GM03348 (cell line): ENCODE measurements around the gene OR2J1.
A peak's percentile ranks its signal among the peaks of the same experiment; 100 is the strongest.
"Not testable (repeated sequence)": the region's sequence is repeated elsewhere in the genome, so short reads cannot be mapped to it uniquely, and the experiment has no call there.

Experiments used
- DNase-seq: peaks from one replicate; pipeline ENCODE4 v3.0.0; 2012; ENCODE audit warnings: low spot score

The OR2J1 gene

DNA sequence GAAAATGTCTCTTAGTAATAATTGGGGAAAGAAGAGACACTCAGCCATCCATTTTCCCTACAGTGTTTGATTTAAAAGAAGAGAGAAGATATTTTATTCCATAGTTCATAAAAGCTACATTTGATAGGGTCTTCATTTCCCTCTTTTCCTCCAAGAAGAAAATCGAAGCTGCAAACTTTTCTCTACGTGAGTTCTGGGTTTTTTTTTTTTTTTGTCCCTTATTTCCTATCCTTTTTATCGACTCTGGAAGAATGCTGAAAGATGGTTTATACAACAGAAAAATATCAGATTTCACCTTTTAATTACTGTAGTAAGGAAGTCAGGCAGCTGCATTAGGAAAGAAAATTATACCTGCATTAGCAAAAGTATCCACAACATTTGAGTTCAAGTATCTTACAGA lies at the start of gene OR2J1:
TSS of gene OR2J1 (plus strand) at position 301 of the 400 bp plus-strand sequence. CDS start 1,453 bp downstream, outside the sequence.
- no peak for DNase-seq

DNA sequence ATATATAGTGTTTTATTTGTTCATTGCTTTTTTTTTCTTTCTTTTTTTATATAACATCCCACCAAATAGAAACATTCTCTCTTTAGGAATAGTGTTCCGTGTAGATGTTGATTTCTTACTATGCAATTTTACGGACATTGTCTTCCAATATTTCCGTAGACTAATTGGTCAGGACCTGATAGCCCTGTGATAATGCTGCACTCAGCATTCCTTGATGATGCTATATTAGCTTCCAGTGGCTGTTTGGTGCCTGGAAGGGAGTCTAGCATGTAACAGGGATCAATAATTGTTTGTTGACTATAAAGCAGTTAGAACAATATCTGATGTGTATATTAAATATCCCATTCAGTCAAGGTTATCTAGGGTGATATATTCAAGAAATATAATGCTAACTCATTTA lies 47.6 kb upstream of the OR2J1 start:
- no peak for DNase-seq

DNA sequence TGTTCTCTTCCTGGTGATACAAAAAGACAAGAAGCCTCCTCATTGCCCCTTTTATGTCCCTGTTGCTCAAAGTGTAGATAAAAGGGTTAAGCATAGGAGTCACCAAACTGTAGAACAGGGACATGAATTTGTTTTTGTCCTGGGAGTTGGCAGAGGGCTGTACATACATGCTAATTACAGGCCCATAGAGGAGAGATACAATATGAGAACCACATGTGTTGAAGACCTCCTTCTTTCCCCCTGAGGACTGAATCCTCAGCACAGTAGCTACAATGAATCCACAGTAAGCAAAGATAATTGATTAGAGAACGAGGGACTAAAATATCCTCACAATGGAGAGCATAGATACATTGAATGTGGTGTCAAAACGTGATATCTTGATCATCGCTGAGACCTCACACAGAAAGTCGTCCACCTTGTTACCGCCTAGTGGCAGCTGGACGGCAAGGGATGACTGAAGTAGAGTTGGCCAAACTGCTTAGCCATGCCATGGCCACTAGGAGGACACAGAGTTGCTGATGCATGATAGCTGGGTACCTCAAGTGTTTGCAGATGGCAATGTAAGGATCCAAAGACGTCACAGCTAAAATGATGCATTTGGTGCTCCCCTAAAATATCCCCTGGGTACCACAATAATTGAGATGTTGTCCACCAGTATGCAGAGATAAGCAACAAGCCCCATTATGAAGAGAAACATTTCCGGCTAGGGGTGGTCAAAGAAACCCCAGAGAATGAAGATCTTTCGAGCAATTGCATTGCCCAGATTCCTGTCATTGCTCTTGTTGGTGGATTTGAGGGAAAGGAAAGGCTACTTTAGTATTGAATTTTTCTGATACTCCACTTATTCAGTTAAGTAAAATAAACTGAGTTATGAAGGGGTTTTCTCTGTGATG lies 27.2 kb upstream of the OR2J1 start:
- DNase-seq = peak; percentile 8

DNA sequence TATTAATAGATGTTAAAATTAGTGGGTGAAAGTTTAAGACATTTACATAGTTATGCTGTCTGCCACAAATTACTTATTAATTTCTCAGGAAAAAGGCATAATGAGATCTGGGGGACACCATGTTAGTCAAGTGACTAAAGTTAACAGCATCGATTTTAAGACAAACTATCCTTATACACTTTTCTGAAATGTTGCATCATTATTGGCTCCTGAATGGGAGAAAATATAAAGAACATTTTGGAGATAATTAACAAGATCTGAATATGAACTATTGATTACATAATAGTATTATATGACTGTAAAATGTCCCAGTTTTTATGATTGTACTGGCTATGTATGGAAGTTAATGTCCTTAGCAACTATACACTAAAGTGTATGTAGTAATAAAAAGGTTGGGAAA lies 20.1 kb upstream of the OR2J1 start:
- DNase-seq = no peak

DNA sequence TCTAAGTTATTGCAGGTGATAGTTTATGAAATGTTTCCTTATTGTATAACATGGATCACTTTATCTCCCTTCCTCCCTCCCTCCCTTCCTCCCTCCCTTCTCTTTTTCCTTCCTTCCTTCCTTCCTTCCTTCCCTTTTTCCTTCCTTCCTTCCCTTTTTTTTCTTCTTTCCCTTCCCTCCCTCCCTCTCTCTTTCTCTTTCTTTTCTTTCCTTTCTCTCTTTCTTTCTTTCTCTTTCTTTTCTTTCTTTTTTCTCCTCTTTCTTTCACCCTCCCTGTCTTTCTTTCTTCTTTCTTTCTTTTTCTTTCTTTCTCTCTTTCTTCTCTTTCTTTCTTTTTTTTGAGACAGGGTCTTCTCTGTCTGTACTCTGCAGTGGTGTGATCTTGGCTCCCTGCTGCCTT lies 18.0 kb upstream of the OR2J1 start:
- DNase-seq = no peak

DNA sequence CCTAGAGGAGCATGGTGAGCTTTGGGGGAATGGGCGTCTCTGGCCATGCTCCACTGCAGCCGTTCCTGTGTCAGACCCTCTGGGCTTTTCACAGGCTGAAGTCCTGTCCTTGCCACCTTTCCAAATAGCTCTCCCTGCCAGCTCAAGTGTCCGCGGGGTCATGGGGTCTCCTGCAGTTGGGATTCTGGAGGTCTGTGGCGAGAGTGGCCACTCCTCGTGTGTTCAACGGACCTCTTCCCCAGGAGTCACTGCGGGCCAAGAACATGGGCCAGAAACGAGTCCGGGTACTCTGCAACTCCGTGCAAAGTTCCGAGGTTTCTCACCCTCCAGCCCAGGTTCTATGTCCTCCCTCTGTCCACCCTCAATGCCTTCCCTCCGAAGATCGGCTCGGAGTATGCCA lies 16.8 kb upstream of the OR2J1 start:
- no peak for DNase-seq

DNA sequence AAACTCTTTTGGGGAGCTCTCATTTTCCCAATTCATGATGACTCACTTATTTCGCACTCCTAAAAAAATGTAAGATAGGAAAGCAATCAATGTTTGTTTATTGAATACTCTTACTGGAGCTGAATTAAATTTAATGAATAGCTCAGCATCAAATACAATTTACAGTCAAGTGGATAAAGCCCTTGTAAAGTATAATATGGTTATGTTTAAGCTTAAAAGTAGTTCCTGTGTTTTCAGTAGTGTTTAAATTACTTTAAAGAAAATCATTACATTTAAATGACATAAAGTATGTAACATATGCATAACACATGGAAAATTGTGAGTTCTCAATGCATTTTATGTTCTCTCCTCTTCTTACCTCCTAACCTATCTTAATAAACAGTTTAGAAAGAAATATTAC lies 12.1 kb upstream of the OR2J1 start, which contains the start of gene OR2B3:
TSS of gene OR2B3 (minus strand) at position 101 of the 400 bp plus-strand sequence. CDS start at position 36, 65 bp downstream.
- DNase-seq = no peak

DNA sequence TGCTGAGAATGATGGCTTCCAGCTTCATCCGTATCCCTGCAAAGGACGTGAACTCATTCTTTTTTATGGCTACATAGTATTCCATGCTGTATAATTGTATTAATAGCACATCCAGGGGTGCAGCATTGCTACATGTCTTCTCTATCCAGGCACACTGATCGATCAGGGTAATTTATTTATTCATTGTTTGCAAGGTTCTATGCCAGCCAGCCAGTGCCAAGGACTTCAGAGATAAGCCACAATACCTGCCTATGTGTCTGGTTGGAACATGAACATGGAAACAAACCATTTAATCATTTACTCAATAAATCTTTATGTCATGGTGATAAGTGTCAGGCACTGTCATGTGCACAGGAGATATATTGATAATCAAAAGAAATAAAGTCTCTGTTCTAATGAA lies 6.3 kb upstream of the OR2J1 start:
- DNase-seq = no peak

DNA sequence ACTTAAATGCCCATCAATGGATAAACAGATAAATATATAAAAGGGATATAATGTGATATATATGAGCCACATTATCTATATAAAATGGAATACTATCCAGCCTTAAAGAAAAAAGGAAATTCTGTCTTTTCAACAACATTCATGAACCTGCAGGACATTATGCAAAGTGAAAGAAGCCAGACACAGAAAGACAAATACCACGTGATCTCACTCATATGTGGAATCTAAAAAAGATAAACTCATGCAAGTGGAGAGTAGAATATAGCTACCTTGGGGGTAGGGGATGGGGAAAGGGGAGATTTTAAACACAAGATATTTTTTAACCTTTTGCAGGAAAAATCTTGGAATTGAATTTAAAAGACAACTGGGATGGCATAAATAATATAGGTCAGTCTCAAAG lies 1.5 kb upstream of the OR2J1 start:
- DNase-seq = no peak

DNA sequence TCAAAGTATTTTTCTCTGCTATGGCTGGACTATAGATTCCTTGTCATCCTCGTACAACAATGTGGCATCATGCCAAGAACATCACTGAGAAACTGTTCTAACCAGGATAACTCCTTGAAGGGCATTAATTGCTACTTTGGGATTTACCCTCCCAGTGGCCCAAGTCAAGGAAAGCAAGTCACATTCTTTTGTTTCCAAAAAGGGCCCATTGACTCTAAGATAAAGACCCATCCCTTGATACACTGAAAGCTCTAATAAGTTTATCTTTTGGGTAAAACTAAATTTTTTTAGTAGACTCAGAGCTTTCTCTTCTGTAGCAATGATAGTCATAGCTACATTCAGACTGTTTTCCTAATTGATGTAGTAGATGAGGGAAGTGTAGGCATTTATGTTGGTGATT lies 8.5 kb downstream of the OR2J1 start, which contains the start of gene OR2J3:
TSS of gene OR2J3 (plus strand) at position 301 of the 400 bp plus-strand sequence. CDS start 3,833 bp downstream, outside the sequence.
- no peak for DNase-seq

DNA sequence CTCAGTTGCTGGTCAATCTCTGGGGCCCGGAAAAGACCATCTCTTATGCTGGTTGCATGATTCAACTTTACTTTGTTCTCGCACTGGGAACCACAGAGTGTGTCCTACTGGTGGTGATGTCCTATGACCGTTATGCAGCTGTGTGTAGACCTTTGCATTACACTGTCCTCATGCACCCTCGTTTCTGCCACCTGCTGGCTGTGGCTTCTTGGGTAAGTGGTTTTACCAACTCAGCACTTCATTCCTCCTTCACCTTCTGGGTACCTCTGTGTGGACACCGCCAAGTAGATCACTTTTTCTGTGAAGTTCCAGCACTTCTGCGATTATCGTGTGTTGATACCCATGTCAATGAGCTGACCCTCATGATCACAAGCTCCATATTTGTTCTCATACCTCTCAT lies 12.8 kb downstream of the OR2J1 start:
- DNase-seq = no peak

DNA sequence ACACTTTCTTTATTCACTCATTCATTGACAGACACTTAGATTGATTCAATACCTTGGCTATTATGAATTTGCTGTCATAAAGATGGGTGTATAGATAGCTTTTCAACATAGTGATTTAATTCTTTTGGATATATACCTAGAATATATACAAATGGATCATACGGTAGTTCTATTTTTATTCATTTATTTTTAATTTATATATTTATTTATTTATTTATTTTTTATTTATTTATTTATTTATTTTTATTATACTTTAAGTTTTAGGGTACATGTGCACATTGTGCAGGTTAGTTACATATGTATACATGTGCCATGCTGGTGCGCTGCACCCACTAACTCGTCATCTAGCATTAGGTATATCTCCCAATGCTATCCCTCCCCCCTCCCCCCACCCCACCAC lies 15.7 kb downstream of the OR2J1 start:
- not testable (repeated sequence) for DNase-seq

DNA sequence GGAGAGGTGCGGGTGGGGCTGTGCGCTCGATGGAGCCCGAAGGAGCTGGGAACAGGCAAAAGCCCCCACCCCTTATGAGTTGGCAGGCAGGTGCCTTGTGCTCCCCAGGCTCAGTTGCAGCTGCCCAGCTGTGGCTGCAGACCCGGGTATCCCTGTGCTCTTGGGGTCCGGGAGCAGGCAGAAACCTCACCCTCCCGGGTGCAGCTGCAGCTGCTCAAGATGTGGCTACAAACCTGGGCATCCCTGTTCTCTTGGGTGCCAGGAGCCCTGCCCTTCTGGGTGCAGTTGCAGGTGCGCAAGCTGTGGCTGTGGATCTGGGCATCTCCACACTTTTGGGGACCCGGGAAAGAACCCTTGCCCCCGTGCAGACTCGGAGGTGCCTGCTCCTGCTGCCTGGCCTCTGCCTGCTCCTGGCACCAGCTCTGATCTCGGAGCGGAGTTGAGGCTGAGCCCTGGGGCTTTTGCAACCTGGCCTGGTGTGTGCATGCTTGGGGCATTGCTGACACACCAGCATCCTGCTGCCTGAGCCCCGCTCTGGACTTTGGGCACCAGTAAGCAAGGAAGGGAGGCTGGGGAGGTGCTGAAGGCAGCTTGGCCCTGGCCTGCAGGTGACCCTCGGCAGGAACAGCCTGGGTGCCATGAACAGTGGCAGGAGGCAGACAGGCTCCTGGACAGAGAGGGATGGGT lies 30.2 kb downstream of the OR2J1 start:
- DNase-seq = no peak

DNA sequence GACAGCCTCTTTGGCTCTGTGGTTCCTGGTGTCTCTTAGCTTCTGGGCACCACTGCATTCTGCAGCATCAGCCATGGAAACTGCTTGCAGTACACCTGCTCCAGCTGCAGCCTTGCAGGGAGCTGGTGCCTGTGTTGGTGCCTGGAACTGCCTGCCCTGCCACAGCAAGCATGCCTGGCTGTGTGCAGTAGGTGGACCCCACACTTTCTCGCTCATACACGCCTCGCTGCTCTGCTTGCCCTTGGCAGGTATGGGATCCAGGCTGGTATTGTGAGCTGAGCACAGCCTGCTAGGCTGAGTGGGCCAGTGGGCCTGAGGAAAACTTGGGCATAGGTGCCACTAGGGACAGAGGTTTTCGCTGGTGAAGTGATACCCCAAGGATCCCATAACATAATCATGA lies 31.4 kb downstream of the OR2J1 start:
- no peak for DNase-seq

DNA sequence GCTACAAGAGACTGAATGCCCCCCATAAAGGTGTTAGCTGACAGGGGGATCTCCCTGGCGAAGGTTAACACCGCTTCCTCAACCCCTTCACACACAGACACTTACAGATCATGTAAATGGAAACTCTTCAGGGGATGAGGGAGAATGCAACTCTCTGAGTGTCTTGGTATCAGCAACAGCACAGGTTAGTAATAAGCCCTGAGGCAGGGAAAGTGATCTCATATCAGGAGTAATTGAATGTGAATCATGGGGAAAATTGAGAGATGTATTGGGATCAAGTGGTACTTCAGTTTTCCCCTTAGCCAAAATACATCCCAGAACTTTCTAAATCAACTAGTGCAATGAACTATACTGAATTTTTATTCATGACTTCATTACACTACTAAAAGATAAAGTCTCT lies 32.4 kb downstream of the OR2J1 start:
- DNase-seq = no peak

DNA sequence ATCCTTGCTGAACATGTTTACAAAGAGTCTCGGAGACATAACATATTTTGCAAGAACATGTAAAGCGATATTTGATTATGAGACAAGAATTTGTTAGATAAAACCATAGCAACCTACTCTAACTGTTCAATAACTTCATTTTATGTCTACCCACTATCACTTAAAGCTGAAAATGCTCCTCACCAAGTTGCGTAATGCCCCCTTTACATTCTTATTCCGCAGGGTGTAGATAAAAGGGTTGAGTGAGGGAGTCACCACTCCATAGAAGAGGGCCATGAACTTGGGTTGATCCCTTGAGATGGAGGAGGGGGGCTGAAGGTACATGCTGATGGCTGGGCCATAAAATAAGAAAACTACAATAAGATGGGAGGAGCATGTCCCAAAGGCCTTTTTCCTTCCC lies 38.4 kb downstream of the OR2J1 start:
- DNase-seq = no peak

DNA sequence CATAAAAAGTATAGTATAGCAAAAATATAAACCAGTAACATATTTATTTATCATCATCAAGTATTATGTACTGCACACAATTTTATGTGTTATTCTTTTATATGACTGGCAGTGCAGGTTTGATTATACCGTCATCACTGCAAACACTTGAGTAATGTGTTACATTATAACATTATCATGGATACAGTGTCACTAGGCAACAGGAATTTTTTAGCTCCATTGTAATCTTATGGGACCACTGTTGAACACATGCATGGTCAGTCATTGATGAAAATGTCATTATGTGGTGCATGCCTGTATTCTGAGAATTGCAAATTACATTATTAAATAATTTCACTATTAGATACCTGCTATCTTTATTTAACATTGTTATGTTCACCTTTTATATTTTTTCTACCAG lies 42.3 kb downstream of the OR2J1 start:
- no peak for DNase-seq

DNA sequence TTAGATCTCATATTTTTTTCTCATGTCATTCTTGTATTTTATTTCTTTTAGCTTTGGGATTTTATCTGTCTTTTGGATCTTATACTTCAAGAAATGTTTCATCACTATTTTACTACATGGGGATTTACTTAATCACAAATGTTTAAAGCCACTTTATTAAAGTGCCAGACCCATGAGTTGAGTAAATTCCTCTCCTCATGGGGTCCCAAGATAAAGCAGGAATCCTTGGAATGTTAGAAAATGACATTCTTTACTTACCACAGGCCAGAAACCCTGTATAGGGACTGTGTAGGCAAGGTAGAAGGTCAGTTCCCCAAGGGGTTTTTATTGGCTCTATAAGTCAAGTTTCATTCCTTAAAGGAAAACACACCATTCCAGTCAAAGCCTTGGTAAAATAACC lies 43.0 kb downstream of the OR2J1 start:
- no peak for DNase-seq

DNA sequence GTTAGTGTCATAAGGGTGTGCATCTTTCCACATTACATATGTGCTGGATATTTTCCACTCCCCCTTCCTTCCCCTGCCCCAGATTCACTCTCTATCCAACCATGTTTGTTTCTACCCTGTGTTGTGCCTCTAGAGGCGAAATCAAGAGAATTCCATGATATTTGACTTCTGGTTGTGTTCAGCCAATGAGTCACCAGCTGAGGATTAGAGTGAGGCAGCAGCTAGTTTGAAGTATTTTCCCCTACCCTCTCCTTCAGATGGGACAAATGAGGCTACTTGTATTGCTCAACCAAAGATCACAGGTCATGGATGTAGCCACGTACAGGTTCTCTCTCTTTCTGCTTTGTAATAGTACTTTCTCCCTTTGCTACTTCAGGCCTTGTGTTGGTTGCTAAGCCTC lies 46.9 kb downstream of the OR2J1 start:
- no peak for DNase-seq

DNA sequence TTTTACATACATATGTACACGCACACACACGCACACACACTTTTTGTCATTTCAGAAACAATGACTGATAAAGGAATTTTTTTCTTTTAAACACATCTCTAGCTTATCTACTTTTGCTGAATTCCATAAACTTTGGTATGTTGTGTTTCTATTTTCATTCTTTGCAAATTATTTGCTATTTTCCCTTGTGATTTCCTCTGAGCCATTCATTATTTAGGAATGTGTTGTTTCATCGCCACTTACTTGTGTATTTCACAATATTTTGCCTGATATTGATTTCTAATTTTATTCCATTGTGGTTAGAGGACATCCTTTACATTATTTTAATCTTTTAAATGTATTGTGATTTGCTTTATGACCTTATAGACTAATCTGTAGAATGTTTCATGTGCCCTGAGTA lies 47.8 kb downstream of the OR2J1 start:
- DNase-seq = no peak

DNA sequence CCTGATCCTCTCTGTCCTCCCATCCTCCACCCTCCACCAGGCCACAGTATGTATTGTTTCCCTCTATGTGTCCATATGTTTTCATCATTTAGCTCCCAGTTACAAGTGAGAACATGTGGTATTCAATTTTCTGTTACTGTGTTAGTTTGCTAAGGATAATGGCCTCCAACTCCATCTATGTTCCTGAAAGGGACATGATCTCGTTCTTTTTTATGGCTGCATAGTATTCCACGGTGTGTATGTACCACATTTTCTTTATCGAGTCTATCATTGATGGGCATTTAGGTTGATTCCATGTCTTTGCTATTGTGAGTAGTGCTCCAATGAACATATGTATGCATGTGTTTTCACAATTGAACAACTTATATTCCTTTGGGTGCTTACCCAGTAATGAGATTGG lies 50.2 kb downstream of the OR2J1 start:
- DNase-seq = not testable (repeated sequence)
